ENCODE measurements around the gene DCDC2B. TPM values are rescaled to one million over a fixed set of nuclear protein-coding genes. Genes with fewer than 3 reads are reported as not detected.
"Not testable (repeated sequence)": the region's sequence is repeated elsewhere in the genome, so short reads cannot be mapped to it uniquely, and the experiment has no call there.

DCDC2B gene
- total and polyA plus RNA-seq, 2 experiments from 2014 or later = 0.21 TPM; not detected in 1

DNA sequence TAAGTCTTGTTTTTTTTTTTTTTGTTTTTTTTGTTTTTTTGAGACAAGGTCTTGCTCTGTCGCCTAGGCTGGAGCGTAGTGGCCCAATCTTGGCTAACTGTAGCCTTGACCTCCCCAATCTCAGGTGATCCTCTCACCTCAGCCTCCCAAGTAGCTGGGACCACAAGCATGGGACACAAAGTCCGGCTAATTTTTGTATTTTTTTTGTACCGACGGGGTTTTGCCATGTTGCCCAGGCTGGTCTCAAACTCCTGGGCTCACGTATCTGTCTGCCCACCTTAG, 48.3 kb downstream of the DCDC2B start:
- Mint-ChIP-seq H3K36me3 (ENCODE audit: low read depth) (no peaks in the 10 kb centered on the region), H3K9me3 (no peaks in the 10 kb centered on the region), H3K4me1 (peaks cover 4% of the 10 kb centered on the region; the same call in 2 of the 3 replicates), H3K27ac (no peak overlapping the region), H3K4me3 (no peak overlapping the region), H3K27me3 (ENCODE audit: insufficient read depth, low read depth, poor library complexity) (peaks cover 3% of the 10 kb centered on the region)
- DNase-seq (ENCODE audit: low spot score) = no peak
- Histone ChIP-seq H4K20me1 (replicated peaks; ENCODE audit: insufficient read depth) (0 out of 2 replicates have a peak, but pooled peaks cover 3% of the 10 kb centered on the region), H3K4me3 (no peak overlapping the region), H3K4me2 (no peak overlapping the region), H3K9me2 (ENCODE audit: insufficient read depth) (no peaks in the 10 kb centered on the region), H3K27ac (ENCODE audit: low read depth) (no peak overlapping the region), H3K79me2 (replicated peaks; ENCODE audit: insufficient read depth) (no peaks in the 10 kb centered on the region), H3K36me3 (ENCODE audit: insufficient read depth) (no peaks in the 10 kb centered on the region), H3K27me3 (ENCODE audit: insufficient read depth) (no peaks in the 10 kb centered on the region), H2AFZ (peak overlapping the region; percentile 66; the same call in 1 of the 2 replicates), H3K4me1 (ENCODE audit: insufficient read depth) (no peaks in the 10 kb centered on the region), H3F3A (replicated peaks; ENCODE audit: low read depth) (0 out of 2 replicates have a peak, but pooled peaks cover 2% of the 10 kb centered on the region)
- TF ChIP-seq STAT1 (IDR thresholded peaks at IDR 0.05; ENCODE audit: unreplicated experiment) = no peak
- TF ChIP-seq EZH2 (IDR thresholded peaks at IDR 0.05; ENCODE audit: low read depth, unreplicated experiment) = no peak
- ATAC-seq = no peak

DNA sequence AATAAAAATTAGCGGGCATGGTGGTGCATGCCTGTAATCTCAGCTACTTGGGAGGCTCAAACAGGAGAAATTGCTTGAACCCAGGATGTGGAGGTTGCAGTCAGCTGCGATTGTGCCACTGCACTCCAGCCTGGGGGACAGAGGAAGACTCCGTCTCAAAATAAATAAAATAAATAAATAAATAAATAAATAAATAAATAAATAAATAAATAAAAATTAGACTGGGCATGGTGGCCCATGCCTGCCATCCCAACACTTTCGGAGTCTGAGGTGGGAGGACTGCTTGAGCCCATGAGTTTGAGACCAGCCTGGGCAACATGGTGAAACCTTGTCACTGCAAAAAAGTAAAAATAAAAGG, 54.3 kb downstream of the DCDC2B start:
- ATAC-seq = not testable (repeated sequence)
- H2AFZ ChIP-seq = peak overlapping the region; percentile 59; the same call in 1 of the 2 replicates

DNA sequence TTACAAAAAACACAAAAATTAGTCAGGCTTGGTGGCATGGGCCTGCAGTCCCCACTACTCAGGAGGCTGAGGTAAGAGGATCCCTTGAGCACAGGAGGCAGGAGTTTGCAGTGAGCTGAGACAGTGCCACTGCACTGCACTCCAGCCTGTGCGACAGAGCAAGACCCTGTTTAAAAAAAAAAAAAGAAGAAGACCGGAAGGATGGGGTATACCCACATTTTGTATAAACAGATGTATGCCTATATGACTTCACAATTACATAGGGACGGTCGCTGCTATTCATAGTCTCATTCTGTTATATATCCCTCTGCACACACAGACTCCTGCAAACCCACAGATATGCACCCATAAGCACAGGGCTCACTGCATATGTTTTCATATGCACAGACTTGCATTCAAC, 54.9 kb downstream of the DCDC2B start:
- no peaks in the 10 kb centered on the region for H3K36me3 Mint-ChIP-seq (ENCODE audit: low read depth)
- 0 out of 2 replicates have a peak, but pooled peaks cover 6% of the 10 kb centered on the region for H3F3A ChIP-seq (replicated peaks; ENCODE audit: low read depth)
- H4K20me1 ChIP-seq (replicated peaks; ENCODE audit: insufficient read depth) = no peaks in the 10 kb centered on the region
- peaks cover 13% of the 10 kb centered on the region for H3K4me1 Mint-ChIP-seq
- no peaks in the 10 kb centered on the region for H3K36me3 ChIP-seq (ENCODE audit: insufficient read depth)
- H3K27me3 Mint-ChIP-seq (ENCODE audit: insufficient read depth, low read depth, poor library complexity) = peaks cover 7% of the 10 kb centered on the region
- no peak overlapping the region for H3K27ac ChIP-seq (ENCODE audit: low read depth)
- H3K27me3 ChIP-seq (ENCODE audit: insufficient read depth) = no peaks in the 10 kb centered on the region
- no peaks in the 10 kb centered on the region for H3K9me2 ChIP-seq (ENCODE audit: insufficient read depth)
- H2AFZ ChIP-seq = peak overlapping the region; percentile 44; the same call in 1 of the 2 replicates
- ATAC-seq (no peak), DNase-seq (ENCODE audit: low spot score) (no peak)
- H3K4me1 ChIP-seq (ENCODE audit: insufficient read depth) = no peaks in the 10 kb centered on the region
- no peak overlapping the region for H3K4me3 Mint-ChIP-seq
- H3K27ac Mint-ChIP-seq = no peak overlapping the region
- H3K4me3 ChIP-seq = no peak overlapping the region
- no peaks in the 10 kb centered on the region for H3K9me3 Mint-ChIP-seq
- no peaks in the 10 kb centered on the region for H3K79me2 ChIP-seq (replicated peaks; ENCODE audit: insufficient read depth)
- no peak overlapping the region for H3K4me2 ChIP-seq
- TF ChIP-seq POLR2AphosphoS5 (IDR thresholded peaks at IDR 0.05; ENCODE audit: low read depth) (no peak), EZH2 (IDR thresholded peaks at IDR 0.05; ENCODE audit: low read depth, unreplicated experiment) (no peak), ZNF331 (CRISPR knock-in tag; IDR thresholded peaks at IDR 0.05; ENCODE audit: low read depth) (no peak), CREB1 (CRISPR knock-in tag; IDR thresholded peaks at IDR 0.05; ENCODE audit: low read depth) (no peak), EZH2phosphoT487 (IDR thresholded peaks at IDR 0.05; ENCODE audit: unreplicated experiment) (no peak), ZNF114 (CRISPR knock-in tag; IDR thresholded peaks at IDR 0.05) (no peak), STAT1 (IDR thresholded peaks at IDR 0.05; ENCODE audit: unreplicated experiment) (no peak)
- TF ChIP-seq, protein P1, sequence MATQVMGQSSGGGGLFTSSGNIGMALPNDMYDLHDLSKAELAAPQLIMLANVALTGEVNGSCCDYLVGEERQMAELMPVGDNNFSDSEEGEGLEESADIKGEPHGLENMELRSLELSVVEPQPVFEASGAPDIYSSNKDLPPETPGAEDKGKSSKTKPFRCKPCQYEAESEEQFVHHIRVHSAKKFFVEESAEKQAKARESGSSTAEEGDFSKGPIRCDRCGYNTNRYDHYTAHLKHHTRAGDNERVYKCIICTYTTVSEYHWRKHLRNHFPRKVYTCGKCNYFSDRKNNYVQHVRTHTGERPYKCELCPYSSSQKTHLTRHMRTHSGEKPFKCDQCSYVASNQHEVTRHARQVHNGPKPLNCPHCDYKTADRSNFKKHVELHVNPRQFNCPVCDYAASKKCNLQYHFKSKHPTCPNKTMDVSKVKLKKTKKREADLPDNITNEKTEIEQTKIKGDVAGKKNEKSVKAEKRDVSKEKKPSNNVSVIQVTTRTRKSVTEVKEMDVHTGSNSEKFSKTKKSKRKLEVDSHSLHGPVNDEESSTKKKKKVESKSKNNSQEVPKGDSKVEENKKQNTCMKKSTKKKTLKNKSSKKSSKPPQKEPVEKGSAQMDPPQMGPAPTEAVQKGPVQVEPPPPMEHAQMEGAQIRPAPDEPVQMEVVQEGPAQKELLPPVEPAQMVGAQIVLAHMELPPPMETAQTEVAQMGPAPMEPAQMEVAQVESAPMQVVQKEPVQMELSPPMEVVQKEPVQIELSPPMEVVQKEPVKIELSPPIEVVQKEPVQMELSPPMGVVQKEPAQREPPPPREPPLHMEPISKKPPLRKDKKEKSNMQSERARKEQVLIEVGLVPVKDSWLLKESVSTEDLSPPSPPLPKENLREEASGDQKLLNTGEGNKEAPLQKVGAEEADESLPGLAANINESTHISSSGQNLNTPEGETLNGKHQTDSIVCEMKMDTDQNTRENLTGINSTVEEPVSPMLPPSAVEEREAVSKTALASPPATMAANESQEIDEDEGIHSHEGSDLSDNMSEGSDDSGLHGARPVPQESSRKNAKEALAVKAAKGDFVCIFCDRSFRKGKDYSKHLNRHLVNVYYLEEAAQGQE (IDR thresholded peaks at IDR 0.05; ENCODE audit: unreplicated experiment) = no peak
- TF ChIP-seq, protein P2, sequence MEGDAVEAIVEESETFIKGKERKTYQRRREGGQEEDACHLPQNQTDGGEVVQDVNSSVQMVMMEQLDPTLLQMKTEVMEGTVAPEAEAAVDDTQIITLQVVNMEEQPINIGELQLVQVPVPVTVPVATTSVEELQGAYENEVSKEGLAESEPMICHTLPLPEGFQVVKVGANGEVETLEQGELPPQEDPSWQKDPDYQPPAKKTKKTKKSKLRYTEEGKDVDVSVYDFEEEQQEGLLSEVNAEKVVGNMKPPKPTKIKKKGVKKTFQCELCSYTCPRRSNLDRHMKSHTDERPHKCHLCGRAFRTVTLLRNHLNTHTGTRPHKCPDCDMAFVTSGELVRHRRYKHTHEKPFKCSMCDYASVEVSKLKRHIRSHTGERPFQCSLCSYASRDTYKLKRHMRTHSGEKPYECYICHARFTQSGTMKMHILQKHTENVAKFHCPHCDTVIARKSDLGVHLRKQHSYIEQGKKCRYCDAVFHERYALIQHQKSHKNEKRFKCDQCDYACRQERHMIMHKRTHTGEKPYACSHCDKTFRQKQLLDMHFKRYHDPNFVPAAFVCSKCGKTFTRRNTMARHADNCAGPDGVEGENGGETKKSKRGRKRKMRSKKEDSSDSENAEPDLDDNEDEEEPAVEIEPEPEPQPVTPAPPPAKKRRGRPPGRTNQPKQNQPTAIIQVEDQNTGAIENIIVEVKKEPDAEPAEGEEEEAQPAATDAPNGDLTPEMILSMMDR (conservative IDR thresholded peaks at IDR 0.05; ENCODE audit: low read depth in 2 of 2) = no peak
- TF ChIP-seq, protein P3, sequence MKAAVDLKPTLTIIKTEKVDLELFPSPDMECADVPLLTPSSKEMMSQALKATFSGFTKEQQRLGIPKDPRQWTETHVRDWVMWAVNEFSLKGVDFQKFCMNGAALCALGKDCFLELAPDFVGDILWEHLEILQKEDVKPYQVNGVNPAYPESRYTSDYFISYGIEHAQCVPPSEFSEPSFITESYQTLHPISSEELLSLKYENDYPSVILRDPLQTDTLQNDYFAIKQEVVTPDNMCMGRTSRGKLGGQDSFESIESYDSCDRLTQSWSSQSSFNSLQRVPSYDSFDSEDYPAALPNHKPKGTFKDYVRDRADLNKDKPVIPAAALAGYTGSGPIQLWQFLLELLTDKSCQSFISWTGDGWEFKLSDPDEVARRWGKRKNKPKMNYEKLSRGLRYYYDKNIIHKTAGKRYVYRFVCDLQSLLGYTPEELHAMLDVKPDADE (IDR thresholded peaks at IDR 0.05) = no peak

More for the DNA sequence above, 54.3 kb downstream of the DCDC2B start:
- H3K27me3 Mint-ChIP-seq (ENCODE audit: insufficient read depth, low read depth, poor library complexity); H3K4me3 Mint-ChIP-seq; H3K4me3 ChIP-seq; H3K79me2 ChIP-seq (replicated peaks; ENCODE audit: insufficient read depth); H3K4me2 ChIP-seq; H3K4me1 ChIP-seq (ENCODE audit: insufficient read depth); H3K36me3 Mint-ChIP-seq (ENCODE audit: low read depth); H3K27me3 ChIP-seq (ENCODE audit: insufficient read depth); H3K9me3 Mint-ChIP-seq; H4K20me1 ChIP-seq (replicated peaks; ENCODE audit: insufficient read depth); H3K27ac Mint-ChIP-seq; H3F3A ChIP-seq (replicated peaks; ENCODE audit: low read depth); H3K27ac ChIP-seq (ENCODE audit: low read depth); H3K9me2 ChIP-seq (ENCODE audit: insufficient read depth); DNase-seq (ENCODE audit: low spot score); H3K36me3 ChIP-seq (ENCODE audit: insufficient read depth): not testable (repeated sequence)
- peaks cover 13% of the 10 kb centered on the region for H3K4me1 Mint-ChIP-seq

Measured in GM23338 (cell line).